D341Med (cell line): Measurements from ENCODE around the gene SYT2.
"Not testable (repeated sequence)": the region's sequence is repeated elsewhere in the genome, so short reads cannot be mapped to it uniquely, and the experiment has no call there.

Experiments used
- DNase-seq: peaks from one replicate; pipeline ENCODE4 v3.0.0; 2012; ENCODE audit warnings: low spot score

The SYT2 gene

DNA sequence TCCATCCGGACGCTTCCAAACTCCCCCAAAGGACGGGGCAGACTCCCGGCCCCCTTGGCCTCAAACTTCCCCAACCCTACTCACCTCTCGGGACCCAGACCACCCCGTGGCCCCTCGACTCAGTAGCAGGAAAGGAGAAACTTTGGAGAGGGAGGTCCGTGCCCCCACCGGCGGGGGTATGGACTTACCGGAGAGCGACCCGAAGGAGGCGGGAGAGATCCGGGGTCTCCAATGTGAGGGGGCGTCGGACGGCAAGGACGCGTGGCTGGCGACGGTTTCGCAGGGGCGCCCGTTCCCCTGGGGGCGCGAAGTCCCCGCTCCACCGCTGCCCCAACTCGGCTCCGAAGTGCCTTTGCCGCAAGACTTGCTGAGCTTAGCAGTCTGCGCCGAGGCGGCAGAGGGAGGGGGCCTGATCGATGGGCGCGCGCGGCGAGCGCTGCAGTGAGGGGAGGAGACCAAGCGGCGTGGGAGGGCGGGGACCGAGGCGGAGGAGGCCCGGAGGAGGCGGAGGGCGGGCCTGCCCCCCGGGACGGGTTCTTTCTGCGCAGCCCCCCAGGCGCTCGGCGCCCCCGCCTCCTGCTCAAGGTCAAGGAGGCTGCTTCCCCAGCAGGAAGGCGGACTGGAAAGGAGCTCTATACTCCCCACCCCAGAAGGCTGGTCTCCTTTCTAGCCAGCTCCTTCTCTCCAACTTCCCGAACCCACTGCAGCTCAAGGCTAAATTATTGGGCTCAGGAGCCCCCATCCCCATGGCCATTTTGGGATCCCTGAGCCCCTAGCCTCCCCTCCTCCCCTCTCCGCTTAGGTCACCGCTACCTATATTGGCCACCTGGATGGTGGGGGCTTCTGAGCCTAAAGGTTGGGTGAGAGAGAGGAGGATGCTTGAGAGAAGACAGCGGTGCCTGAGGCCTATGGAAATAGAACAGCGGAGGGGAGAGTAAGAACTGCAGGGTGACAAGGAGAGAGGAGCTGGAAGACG lies at the start of gene SYT2:
SYT2 (minus strand) TSS at position 385 of the 976 bp plus-strand sequence. CDS start 104,682 bp downstream, outside the sequence.
- peak; percentile 87 for DNase-seq

DNA sequence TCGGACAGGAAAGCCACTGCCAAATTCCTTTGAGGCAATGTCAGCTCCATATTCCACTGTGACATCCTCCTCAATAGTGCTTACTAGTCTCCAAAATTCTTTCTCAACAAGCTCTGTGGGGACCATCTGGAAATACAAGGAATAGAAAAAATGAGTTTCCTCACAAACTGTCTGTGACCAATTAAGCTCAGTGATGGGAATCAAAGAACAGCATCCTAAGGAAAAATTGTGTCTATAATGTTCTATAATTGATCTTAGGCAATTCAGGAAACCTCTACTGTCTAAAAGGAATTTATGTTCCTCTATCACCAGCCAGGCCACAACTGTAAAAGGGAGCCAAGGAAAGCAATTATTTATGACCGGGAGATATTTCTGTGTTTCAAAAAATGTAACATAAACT lies 46.1 kb upstream of the SYT2 start:
- DNase-seq = no peak

DNA sequence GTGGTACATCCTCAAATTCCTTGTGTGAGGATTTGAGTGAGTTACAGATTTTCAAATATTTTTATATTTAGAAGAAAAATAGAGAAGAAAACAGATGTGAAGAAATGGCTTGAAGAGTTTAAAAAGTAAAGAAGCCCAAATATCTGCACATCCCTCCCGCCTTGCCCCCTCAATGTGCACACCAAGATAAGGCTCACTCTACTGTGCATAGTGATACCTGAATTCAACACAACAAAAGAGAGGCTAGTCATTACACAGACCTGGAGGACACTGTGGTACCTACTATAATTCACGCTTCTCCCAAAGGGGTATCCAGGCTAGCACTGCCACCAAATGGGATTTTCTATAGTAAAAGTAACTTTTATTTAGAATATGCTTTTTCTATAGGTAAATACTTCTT lies 44.0 kb upstream of the SYT2 start:
- no peak for DNase-seq

DNA sequence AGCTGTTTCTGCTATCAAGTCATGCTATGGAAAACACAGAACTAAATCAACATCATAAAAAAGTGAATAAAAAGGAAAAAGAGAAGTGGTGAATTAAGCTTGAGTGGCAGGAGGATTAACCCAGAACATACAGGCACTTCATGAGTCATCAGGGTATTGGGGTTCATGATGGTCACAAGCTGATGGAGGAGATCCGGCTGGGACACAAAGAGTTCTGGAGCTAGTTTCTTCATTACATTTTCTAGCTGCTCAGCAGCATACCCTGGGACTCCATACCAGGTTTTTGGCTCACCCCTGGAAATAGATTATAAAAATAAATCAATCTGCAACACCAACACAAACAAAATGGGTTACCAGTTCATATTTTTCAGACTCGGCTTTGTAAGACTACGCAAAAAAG lies 42.5 kb upstream of the SYT2 start:
- DNase-seq = no peak

DNA sequence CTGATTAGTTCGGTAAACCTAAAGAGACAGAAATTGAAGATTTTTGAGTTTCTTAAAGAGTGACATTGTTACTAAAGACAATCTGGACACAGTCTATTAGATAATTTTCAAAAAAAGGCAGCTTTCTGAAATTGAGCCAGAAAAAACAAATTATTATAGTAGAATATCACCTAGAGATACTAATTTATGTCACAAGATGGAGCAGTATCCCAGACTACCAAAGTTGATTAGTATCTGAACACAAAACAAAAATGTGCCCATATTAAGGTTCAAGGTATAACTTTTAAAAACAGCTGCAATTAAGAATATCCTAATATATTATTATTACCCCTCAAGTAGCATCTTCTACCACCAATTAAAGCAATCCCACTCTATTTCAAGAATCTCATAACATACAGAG lies 40.5 kb upstream of the SYT2 start:
- no peak for DNase-seq

DNA sequence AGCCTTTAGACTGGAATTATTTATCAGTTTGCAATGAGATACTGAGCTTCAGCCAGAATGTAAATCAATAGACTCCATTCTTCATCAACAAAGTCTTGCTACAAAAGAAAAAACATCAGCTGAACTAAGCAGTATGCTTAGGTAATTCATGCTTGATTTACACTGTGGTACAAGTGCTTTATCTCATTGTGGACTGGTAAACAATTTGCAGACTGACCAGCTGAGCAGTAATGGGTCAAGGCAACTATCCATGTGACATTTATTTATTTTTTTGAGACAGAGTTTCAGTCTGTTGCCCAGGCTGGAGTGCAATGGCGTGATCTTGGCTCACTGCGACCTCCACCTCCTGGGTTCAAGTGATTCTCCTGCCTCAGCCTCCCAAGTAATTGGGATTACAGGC lies 39.8 kb upstream of the SYT2 start:
- no peak for DNase-seq

DNA sequence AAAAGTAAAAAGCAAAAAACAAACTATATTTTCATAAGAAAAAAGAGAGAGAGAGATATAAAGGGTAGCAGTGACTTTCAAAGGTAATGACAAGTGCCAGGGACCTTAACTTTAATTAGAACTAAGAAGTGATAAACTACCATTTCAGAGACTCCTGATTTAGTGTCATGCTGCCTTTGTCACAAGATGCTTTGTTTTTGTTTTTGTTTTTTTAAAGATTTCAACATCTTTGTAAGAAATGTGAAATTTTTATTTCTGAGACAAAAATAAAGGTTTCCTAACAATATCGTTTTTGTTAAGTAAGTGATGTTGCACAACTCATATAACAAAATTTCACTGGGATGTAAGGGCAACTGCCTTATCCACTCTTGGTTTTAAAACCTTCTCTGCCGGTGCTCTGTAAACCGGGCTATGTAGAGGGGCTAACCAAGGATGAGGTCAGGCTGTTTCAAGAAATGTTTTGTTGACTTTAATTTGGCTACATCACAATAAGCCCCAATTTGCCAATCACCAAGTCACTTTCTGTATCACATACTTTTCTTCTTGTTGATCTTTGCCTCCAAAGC lies 35.2 kb upstream of the SYT2 start:
- DNase-seq = no peak

DNA sequence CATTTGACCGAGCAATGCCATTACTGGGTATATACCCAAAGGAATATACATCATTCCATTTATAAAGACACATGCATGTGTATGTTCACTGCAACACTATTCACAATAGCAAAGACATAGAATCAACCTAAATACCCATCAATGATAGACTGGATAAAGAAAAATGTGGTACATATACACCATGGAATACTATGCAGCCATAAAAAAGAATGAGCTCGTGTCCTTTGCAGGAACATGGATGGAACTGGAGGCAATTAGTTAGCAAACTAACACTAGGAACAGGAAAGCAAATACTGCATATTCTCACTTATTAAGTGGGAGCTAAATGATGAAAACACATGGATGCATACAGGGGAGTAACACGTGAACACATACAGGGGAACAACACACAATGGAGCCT lies 34.5 kb upstream of the SYT2 start:
- DNase-seq = not testable (repeated sequence)

DNA sequence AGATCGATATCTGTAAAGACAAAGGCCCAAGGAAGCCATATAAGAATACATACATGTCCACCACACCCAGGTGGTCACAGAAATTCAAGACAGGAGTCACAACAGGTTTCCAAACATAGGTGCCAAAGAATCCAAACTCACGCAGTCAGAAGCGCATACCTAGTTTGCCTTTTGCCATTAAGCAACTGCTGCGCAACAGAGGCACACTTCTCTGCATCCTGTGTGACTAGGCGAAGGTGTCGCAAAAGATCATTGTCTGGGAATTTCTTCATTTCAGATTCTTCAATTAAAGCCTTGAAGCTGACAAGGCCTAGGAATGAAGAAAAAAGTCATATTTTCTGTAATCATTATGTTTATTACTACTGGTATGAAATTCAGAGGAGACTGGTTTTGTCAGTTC lies 32.2 kb upstream of the SYT2 start:
- no peak for DNase-seq

DNA sequence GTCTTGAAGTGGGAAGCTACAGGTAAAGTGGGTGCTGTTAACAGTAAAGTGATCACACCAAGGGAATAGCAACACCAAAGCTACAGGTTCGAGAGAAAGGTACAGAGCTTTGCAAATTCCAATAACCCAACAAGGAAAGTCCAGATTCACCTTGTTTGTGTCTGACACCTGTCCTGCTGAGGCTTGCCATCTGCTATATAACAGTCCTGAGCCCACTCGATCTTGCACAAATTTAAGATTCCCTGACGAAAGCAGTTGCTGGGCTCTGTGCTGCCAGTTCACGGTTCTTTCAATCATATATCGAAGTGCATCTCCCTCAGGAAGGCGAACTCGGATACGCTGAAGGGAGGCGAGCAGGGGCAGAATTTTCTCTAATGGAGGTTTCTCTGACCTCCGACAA lies 23.0 kb upstream of the SYT2 start:
- no peak for DNase-seq

DNA sequence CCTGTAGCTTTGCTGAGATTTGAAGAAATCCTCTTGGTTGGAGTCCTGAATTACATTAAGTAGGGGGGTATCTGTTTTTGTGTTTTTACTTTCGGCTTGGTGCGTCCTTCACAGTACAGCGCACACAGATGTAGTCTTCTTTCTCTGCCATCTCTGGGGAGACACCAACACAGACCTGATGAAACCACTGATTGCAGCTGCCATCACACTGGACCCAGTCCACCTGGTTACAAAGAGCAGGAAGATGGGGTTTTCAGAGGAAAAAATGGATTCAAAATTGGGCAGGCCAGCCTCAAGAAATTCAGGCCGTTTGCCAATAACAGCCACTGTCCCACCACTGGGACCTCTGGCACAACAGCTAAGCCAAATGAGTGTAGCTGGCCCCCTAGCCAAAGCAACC lies 18.7 kb upstream of the SYT2 start:
- no peak for DNase-seq

DNA sequence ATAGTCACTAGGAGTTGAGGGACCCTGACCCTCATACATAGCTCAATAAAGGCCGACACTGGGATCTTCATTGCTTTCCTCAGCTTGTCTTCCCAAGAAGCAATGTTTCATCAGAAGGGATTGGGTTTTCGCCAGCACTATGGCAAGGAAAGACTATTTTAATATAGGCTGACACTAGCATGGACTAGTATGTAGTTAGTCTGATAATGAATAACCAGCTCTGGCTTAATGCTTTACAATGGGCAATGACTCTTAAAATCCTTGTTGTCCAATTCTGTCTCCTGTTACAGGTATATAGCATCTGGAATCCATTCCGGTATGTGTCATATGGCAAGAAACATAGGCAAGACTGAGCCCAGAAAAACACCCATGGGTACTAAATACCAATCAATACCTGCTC lies 15.3 kb upstream of the SYT2 start:
- DNase-seq = no peak

DNA sequence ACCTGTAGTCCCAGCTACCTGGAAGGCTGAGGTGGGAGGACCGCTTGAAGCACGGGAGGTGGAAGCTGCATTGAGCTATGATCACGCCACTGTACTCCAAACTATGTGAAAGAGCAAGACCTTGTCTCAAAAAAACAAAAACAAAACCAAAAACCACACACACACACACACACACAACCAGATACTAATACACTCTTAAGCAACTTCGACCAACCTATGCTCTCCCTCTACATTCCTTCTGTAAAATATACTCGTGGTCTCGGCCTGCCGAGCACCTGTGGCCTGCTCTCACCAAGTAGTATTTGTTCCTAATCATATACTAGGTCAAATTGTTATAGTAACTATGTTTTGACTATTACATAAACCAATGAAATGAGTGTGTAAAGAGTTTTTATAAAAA lies 13.5 kb upstream of the SYT2 start:
- DNase-seq = no peak

DNA sequence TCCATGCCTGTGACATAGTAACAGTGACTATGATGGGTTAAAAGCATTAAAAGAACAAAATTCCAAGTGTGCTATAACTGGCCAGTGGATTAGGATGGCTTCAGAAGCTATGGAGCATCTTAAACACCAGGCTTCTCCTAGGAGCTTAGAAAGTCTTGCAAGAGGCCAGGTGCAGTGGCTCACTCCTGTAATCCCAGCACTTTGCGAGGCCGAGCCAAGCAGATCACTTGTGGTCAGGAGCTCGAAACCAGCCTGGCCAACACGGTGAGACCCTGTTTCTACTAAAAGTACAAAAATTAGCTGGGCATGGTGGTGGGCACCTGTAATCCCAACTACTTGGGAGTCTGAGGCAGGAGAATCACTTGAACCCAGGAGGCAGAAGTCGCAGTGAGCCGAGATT lies 12.8 kb upstream of the SYT2 start:
- not testable (repeated sequence) for DNase-seq

DNA sequence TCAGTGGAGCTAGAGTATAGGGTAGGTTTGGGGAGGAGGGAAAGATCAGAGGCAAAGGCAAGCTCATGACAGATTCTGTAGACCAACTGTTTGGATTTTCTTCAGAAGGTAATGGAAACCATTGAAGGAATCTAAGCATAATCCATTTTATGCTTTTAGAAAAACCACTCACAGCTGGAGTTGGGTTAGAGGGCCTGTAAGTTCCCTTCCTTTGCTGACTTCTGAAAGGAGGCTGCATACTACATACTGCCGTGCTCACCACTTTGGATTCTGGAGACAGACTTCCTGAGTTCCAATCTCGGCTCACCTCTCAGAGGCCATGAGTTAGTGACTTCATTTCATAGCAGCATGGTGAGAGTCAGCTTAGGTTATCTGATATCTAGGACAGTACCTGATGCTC lies 6.4 kb upstream of the SYT2 start:
- no peak for DNase-seq

DNA sequence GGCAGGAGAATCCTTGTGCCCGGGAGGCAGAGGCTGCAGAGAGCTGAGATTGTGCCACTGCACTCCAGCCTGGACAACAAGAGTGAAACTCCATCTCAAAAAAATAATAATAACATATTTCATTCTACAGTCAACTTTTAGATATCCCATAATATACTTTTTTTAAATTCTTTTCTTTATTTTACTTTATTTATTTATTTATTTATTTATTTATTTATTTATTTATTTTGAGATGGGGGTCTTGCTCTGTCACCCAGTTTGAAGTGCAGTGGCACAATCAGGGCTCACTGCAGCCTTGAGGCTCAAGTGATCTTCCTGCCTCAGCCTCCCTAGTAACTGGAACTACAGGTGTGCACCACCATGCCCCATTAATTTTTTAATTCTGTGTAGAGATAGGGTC lies 3.9 kb upstream of the SYT2 start:
- DNase-seq = not testable (repeated sequence)

DNA sequence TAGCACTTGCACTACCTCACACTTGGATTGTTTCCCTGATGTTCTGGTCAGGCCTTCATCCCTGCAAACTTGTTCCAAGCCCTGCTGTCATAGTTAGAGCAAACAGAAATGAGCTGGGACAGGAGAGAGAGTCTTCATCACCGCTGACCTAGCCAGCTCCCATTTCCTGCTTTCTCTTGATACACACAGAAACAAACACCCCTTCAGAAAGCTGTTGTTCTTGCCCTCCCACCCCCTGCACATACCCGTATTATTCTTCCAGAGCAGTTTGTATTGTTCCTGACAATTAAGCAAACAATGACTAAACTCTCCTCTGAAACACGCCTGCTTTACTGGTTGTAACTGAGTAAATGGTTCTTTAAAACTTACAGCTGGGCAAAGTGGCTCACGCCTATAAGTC lies 2.9 kb upstream of the SYT2 start:
- DNase-seq = no peak

DNA sequence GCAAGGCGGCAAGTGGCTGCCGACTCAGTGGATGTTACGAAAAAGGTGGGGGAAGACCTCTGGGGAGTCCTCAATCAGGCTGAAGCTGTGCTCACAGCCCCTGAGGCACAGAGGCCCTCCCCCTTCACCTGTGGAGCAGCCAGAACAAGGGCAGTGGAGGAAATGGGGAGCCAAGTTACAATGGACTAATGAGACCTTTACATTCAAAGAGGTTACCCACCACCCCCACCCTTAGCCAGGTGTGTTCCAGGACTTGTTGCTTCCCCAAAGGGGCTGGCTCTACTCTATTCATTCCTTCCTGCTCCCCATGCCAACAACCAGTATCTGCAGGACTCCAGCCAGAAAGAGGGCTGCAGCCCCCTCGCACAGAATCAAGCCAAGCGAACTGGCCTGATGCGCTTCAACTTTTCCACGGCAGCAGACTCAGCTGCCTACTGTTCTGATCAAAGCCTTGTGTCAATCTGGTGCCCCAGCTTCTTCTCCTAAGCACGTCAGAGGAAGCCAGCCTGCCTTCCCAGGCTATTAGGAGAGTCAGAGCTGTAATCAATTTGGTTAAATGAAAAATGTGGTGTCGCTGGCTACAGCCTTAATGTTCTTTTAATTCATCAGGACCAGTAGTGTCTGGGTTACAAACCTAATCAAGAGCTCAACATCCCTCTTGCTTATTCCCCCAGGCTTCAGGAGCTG lies 1.8 kb upstream of the SYT2 start:
- DNase-seq = no peak

DNA sequence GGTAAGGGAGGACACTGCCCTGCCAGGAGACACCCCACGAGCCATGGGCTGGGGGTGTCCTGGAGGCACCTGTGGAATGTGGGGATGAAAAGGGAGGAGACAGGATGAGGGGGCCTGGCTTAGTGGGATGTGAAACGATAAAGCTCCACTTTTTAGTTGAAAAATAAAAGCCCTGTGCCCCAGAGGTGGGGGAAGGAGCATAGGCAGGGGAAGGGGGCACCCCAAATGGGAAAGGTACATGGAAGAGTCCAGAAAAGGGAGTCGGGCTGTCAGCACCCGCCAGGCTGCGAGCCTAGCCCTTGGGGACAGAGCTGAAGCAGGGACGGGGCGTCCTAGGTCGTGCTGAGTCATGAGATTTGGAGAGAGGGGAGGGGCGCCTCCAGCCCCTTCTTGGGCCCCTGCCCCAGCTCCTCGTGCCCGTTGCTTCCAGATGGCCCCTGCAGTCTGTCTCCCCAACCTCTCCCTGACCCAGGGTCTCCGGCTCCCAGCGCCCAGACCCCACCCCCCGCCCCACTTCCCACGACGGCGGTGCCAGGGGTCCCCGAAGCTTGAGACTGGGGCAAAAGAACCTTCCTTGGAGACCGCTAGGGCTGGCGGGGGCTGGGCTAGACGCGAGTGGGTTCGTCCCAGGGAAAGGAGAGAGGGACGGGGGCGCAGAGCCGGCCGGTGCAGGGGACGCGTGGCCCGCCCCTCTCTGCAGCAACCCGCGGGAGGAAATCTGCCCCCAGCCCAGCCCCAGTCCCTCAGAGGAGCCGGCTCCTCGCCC lies 795 bp downstream of the SYT2 start:
- peak; percentile 64 for DNase-seq

DNA sequence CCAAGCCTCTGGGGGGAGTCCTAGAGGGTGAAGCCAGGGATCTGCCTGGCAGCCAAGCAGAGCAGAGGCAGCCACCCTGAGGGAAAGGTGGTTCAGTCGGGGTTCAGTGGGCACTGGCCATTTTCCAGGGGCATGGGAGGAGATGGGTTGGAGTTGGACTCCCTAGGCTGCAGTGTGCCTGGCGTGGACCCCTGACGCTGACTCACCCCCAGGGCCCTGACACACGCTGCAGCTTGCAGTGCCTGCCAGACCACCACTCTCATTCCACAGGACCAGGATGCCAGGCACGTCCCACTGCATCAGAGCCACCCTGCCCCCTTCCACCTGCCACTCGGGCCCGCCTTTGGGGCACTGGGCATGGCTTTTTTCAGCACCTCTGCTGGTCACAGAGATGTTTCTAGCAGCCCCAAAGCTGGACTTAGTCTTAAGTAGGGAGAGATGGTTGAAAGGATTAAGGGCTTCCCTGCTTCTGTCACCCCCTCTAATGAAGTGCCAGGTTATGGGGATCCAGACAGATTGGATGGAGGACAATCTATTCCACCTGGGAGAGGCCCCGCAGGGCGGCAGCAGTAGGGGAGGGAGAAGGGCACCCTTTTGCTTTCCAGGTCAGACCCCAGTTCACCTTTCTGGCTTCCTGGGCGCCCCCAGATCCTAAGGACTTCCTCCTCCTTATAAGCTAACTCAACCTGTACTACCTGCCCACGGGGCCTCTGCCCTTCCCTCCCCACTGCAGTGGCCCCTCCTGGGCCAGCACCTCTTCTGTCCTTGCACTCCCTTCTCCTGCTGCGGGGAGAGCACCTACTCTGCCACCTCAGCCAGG lies 1.6 kb downstream of the SYT2 start:
- DNase-seq = no peak

DNA sequence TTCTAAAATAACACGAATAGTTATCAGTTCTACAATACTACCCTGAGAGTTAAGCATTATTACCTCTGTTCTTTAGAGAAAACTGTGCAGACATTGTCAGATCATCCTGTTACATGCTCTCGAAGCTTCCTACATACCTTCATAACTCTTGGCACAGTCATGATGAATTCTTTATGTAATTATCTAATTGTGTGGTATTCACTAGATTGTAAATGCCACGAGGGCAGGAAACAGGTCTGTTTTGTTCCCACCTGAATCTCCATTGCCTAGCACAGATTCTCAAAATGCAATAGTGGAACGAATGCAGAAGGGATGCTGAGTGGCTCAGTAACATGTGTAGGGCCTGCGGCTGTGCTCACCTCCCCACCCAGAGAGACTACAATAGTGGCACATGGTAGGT lies 3.4 kb downstream of the SYT2 start:
- DNase-seq = no peak
